HEK293T (cell line): Measurements from ENCODE around the gene CADM1.

Experiments
- ARNT ChIP-seq: fragments of 450-650 bp; IDR thresholded peaks from 2 replicates; pipeline ENCODE4 v1.6.1; 2017; ENCODE audit warnings: mild to moderate bottlenecking
- LEF1 ChIP-seq: fragments of 450-650 bp; IDR thresholded peaks from 2 replicates; pipeline ENCODE4 v1.6.1; 2017; ENCODE audit warnings: mild to moderate bottlenecking, borderline replicate concordance
- SP1 ChIP-seq: fragments of 450-650 bp; IDR thresholded peaks from 2 replicates; pipeline ENCODE4 v1.6.1; 2017
- SUZ12 ChIP-seq: fragments of 450-650 bp; IDR thresholded peaks from 2 replicates; pipeline ENCODE4 v1.6.1; 2016; ENCODE audit warnings: mild to moderate bottlenecking
- ZNF384 ChIP-seq: fragments of 450-650 bp; IDR thresholded peaks from 2 replicates; pipeline ENCODE4 v1.6.1; 2016

GRCh38 chr11:115362997-115363396, 141.2 kb downstream of the CADM1 start:
- no peak for TF ChIP-seq SP1
- no peak for TF ChIP-seq LEF1
- TF ChIP-seq ZNF384 = no peak
- no peak for TF ChIP-seq SUZ12
- TF ChIP-seq ARNT = no peak
